GM12878 (cell line): Measurements from ENCODE around the gene SCN11A. TPM values are rescaled to one million over a fixed set of nuclear protein-coding genes. Genes with fewer than 3 reads are reported as not detected.

Source experiments
- EP300 ChIP-seq, 2 experiments: fragments of 150-350 bp in 1 of 2; IDR thresholded peaks; 2 replicates each; pipeline ENCODE4 v1.6.1; 2011 to 2012; ENCODE audit warnings: low read depth in 2 of 2, low read length in 2 of 2, borderline replicate concordance in 1 of 2, improper control_type of control experiment in 1 of 2, inconsistent platforms in 1 of 2; ENCODE audit not compliant: control insufficient read depth in 1 of 2
- EZH2 ChIP-seq: IDR thresholded peaks from 2 replicates; pipeline ENCODE4 v1.6.1; 2012; ENCODE audit warnings: low read depth, mild to moderate bottlenecking, control low read depth, inconsistent platforms, low read length, borderline replicate concordance; ENCODE audit not compliant: control insufficient read depth
- IRF4 ChIP-seq: IDR thresholded peaks from 2 replicates; pipeline ENCODE4 v1.6.1; 2011; ENCODE audit warnings: low read depth, low read length
- NR2F1 ChIP-seq: fragments of 450-650 bp; conservative IDR thresholded peaks from 2 replicates; pipeline ENCODE4 v1.6.1; 2017; ENCODE audit warnings: mild to moderate bottlenecking
- PML ChIP-seq: IDR thresholded peaks from 2 replicates; pipeline ENCODE4 v1.6.1; 2012; ENCODE audit warnings: low read length, inconsistent platforms
- SIX5 ChIP-seq: IDR thresholded peaks from 2 replicates; pipeline ENCODE4 v1.6.1; 2011; ENCODE audit warnings: mild to moderate bottlenecking, low read depth, low read length, moderate library complexity; ENCODE audit not compliant: severe bottlenecking
- SP1 ChIP-seq: IDR thresholded peaks from one replicate; pipeline ENCODE4 v1.6.1; 2011; ENCODE audit warnings: low read depth, low read length
- YY1 ChIP-seq: IDR thresholded peaks from 2 replicates; pipeline ENCODE4 v1.6.1; 2011; ENCODE audit warnings: low read depth, mild to moderate bottlenecking, low read length
- polyA plus RNA-seq, 11 experiments: library from polyadenylated mRNA; depleted of rRNA in 4 of 11; unstranded in 6 of 11; stranded (reverse) in 5 of 11; fragments of >200 nt; fragmentation: Nextera tagmentation in 4 of 11; fragmentation: Illumina TruSeq in 1 of 11; extraction: Ambion mirVana in 4 of 11; extraction: Trizol in 1 of 11; gene quantifications; 1 replicate in 1 of 11; 2 replicates in 10 of 11; pipeline versions ENCODE4 v1.2.1 to v1.2.3, GENCODE V29; 2011 to 2016; ENCODE audit warnings: inconsistent platforms in 2 of 11, missing spikeins in 2 of 11, low read depth in 1 of 11
- total RNA-seq, 4 experiments: library from RNA; depleted of rRNA in 3 of 4; stranded (reverse); fragments of >200 nt in 3 of 4; fragmentation: Illumina TruSeq in 1 of 4; extraction: Trizol in 1 of 4; gene quantifications; 2 replicates each; pipeline versions ENCODE4 v1.2.1 to v1.2.3, GENCODE V29; 2013 to 2021
- TF ChIP-seq, protein P1 (sequence below): fragments of 450-650 bp; conservative IDR thresholded peaks from 2 replicates; pipeline ENCODE4 v1.6.1; 2017; ENCODE audit warnings: mild to moderate bottlenecking, moderate library complexity

The SCN11A gene
- total and polyA plus RNA-seq, 10 of the 15 experiments (the other 5 are each of a cell fraction or from before 2014, with no cell fraction given) = under 0.01 to 0.14 (median 0.03) TPM; not detected in 4

DNA sequence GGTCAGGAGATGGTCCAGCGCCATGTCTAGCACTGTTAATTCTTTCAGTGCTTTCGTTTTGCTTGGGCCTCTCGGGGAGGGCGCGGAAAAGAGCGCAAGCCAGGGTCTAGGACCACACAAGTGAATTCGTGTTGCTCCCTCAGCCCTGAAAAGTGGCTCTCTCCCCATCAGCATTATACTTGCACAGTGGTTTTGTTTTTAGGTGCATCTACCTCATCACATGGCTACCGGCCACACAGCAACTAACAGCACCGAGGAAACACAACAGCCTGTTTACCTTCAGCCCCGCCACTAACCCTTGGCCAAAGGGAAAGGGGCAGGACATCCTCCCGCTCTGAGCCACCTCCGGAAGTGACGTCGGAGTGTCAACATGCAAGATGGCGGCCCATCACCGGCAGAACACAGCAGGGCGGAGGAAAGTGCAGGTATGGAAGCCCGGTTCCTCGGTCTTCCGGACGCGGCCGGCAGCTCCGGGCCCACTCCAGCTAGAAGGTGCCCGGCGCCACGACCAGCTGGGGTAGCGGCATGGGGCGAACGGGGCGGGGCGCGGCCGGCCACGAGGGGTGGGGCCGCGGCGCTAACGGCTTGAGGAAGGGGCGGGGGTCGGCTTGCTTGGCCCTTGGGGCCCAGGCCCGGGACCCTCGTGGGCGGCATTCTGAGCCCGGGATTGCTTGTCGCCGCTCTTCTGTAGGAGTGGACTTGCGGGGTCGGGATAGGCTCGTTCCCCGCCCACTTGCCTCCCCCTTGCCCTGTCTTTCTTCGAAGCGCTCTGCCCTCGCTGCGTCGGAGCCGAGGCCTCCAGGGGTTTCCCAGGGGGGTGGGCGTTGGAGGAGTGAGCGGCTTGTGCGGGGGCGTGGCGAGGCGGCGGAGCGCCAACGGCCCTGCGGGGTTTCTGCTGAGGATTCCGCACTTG lies at the start of gene SCN11A, which contains the start of gene WDR48 (continued):
- TF ChIP-seq EP300 (IDR thresholded peaks at IDR 0.05; ENCODE audit: borderline replicate concordance in 1 of 2, control insufficient read depth in 1 of 2, low read depth in 2 of 2, low read length in 2 of 2) (no peak), NR2F1 (peak; percentile 5; the same call in 1 of the 2 replicates), YY1 (peak; percentile 98), PML (peak; percentile 82; the same call in 1 of the 2 replicates), SP1 (peak; percentile 61), IRF4 (peak; percentile 60; the same call in 1 of the 2 replicates), SIX5 (no peak), EZH2 (no peak)
- TF ChIP-seq, protein P1, sequence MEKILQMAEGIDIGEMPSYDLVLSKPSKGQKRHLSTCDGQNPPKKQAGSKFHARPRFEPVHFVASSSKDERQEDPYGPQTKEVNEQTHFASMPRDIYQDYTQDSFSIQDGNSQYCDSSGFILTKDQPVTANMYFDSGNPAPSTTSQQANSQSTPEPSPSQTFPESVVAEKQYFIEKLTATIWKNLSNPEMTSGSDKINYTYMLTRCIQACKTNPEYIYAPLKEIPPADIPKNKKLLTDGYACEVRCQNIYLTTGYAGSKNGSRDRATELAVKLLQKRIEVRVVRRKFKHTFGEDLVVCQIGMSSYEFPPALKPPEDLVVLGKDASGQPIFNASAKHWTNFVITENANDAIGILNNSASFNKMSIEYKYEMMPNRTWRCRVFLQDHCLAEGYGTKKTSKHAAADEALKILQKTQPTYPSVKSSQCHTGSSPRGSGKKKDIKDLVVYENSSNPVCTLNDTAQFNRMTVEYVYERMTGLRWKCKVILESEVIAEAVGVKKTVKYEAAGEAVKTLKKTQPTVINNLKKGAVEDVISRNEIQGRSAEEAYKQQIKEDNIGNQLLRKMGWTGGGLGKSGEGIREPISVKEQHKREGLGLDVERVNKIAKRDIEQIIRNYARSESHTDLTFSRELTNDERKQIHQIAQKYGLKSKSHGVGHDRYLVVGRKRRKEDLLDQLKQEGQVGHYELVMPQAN = 0 out of 2 replicates have a peak, but pooled peaks have one; percentile 59
- TF ChIP-seq, all 136 proteins: peak for 45
